Immature natural killer cell (primary cell): ENCODE measurements around the gene SGIP1. TPM values are rescaled to one million over a fixed set of nuclear protein-coding genes. Genes with fewer than 3 reads are reported as not detected.

ENCODE experiments used
- DNase-seq, 3 donors: peaks; one replicate each; pipeline ENCODE4 v3.0.0; 2022; ENCODE audit warnings: mixed read lengths in 1 of 3
- H3K27ac Mint-ChIP-seq, 6 donors: one replicate each; pipeline ENCODE4 v1.8.0; 2020; ENCODE audit warnings: mixed read lengths in 6 of 6, mild to moderate bottlenecking in 5 of 6, inconsistent platforms in 4 of 6, moderate library complexity in 3 of 6
- H3K27me3 Mint-ChIP-seq, 3 donors: one replicate each; pipeline ENCODE4 v1.8.0; 2020 to 2021; ENCODE audit warnings: low read depth in 3 of 3, mild to moderate bottlenecking in 3 of 3, mixed read lengths in 3 of 3, moderate library complexity in 3 of 3, inconsistent platforms in 1 of 3
- H3K36me3 Mint-ChIP-seq, 3 donors: one replicate each; pipeline ENCODE4 v1.8.0; 2020; ENCODE audit warnings: mixed read lengths in 3 of 3, inconsistent platforms in 2 of 3, mild to moderate bottlenecking in 2 of 3
- H3K4me1 Mint-ChIP-seq, 2 donors: one replicate each; pipeline ENCODE4 v1.8.0; 2020; ENCODE audit warnings: inconsistent platforms in 2 of 2, mild to moderate bottlenecking in 2 of 2, mixed read lengths in 2 of 2, moderate library complexity in 1 of 2
- H3K4me3 Mint-ChIP-seq, 5 donors: one replicate each; pipeline ENCODE4 v1.8.0; 2020; ENCODE audit warnings: mild to moderate bottlenecking in 5 of 5, mixed read lengths in 5 of 5, inconsistent platforms in 3 of 5, moderate library complexity in 3 of 5
- H3K9me3 Mint-ChIP-seq, 6 donors: one replicate each; pipeline ENCODE4 v1.8.0; 2020; ENCODE audit warnings: mild to moderate bottlenecking in 6 of 6, mixed read lengths in 6 of 6, inconsistent platforms in 4 of 6, moderate library complexity in 3 of 6
- polyA plus RNA-seq, 3 donors: library from polyadenylated mRNA; unstranded; fragments of 300-500 nt; fragmentation: Illumina TruSeq; gene quantifications; one replicate each; pipeline ENCODE4 v1.2.3, GENCODE V29; 2021

The SGIP1 gene
- polyA plus RNA-seq, 3 donors from 2014 or later, result not detected

- no peak overlapping the region for H3K4me3 Mint-ChIP-seq
- peaks cover 0 to 1% (median 0%) of the 10 kb centered on the region in 3 donors for H3K27me3 Mint-ChIP-seq
- H3K27ac Mint-ChIP-seq, result no peak overlapping the region
- H3K4me1 Mint-ChIP-seq, result no peaks in the 10 kb centered on the region
- H3K9me3 Mint-ChIP-seq, result peaks cover 0 to 3% (median 0%) of the 10 kb centered on the region in 6 donors
- H3K36me3 Mint-ChIP-seq, result no peaks in the 10 kb centered on the region
- no peak for DNase-seq
Measured at GRCh38 chr1:66505671-66506392, 28.1 kb upstream of the SGIP1 start.

GRCh38 chr1:66506393-66506687, 27.6 kb upstream of the SGIP1 start:
- Mint-ChIP-seq H3K9me3 (peaks cover 0 to 3% (median 0%) of the 10 kb centered on the region in 6 donors), H3K4me3 (no peak overlapping the region), H3K27ac (no peak overlapping the region), H3K27me3 (peaks cover 0 to 1% (median 0%) of the 10 kb centered on the region in 3 donors), H3K4me1 (no peaks in the 10 kb centered on the region), H3K36me3 (no peaks in the 10 kb centered on the region)
- no peak for DNase-seq

DNA sequence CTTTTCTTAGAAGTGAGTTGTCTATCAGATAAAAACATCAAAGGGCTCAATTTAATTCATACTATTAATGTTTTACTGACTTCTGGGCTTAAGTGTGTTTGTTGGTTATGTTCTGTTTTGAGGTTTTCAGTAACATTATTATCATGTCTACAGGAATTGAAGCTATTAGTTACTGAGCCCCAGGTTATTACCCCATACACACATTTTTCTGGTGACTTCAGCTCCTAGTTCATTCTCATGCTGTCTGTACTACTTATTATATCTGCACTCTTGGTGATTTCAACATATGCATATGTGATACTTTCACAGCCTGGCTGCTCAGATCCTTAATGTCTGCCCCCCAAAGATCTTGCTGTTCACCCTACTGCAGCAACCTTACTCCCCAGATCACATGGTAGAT, 27.0 kb upstream of the SGIP1 start:
- no peak for DNase-seq
- H3K9me3 Mint-ChIP-seq, result peaks cover 0 to 3% (median 0%) of the 10 kb centered on the region in 6 donors
- H3K27ac Mint-ChIP-seq, result no peak overlapping the region
- H3K36me3 Mint-ChIP-seq, result no peaks in the 10 kb centered on the region
- no peaks in the 10 kb centered on the region for H3K27me3 Mint-ChIP-seq
- H3K4me3 Mint-ChIP-seq, result no peak overlapping the region
- no peaks in the 10 kb centered on the region for H3K4me1 Mint-ChIP-seq

DNA sequence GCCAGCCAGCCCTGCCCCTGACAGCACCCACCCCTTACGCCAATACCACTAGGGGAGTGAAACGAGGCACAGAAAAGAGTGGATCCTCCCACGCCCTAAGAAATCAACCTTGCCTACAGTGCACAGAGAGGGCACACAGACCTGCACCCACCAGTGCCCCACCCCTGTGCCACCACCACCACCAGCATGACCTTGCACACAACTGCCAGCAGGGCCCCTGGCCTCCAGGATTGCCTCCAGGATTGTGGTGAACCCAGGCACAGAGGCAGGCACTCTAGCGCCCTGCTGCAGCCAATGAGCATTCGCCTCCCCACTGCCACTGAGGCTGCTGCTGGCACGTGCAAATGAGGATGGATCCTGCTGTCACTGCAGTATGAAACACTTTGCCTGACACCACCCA, 23.5 kb upstream of the SGIP1 start:
- H3K36me3 Mint-ChIP-seq, result no peaks in the 10 kb centered on the region
- no peak overlapping the region for H3K27ac Mint-ChIP-seq
- H3K9me3 Mint-ChIP-seq, result peaks cover 0 to 7% (median 0%) of the 10 kb centered on the region in 6 donors
- H3K4me1 Mint-ChIP-seq, result no peaks in the 10 kb centered on the region
- no peak overlapping the region for H3K4me3 Mint-ChIP-seq
- no peak for DNase-seq
- H3K27me3 Mint-ChIP-seq, result peaks cover 0 to 8% (median 2%) of the 10 kb centered on the region in 3 donors

DNA sequence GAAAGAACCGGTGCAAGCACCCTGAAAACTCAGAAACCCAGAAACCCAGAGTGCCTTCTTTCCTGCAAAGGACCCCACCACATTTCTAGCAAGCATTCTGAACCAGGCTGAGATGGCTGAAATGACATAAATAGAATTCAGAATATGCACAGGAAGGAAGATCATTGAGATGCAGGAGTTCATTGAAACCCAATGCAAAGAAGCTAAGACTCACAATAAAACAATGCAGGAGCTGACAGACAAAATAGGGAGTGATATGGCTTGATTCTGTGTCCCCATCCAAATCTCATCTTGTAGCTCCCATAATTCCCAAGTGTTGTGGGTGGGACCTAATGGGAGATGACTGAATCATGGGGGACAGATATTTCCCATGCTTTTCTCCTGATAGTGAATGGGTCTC, 22.8 kb upstream of the SGIP1 start:
- Mint-ChIP-seq H3K4me3 (no peak overlapping the region), H3K4me1 (no peaks in the 10 kb centered on the region), H3K36me3 (no peaks in the 10 kb centered on the region), H3K27ac (no peak overlapping the region), H3K9me3 (peaks cover 0 to 7% (median 0%) of the 10 kb centered on the region in 6 donors), H3K27me3 (peaks cover 2 to 8% (median 2%) of the 10 kb centered on the region in 3 donors)
- DNase-seq, result no peak

DNA sequence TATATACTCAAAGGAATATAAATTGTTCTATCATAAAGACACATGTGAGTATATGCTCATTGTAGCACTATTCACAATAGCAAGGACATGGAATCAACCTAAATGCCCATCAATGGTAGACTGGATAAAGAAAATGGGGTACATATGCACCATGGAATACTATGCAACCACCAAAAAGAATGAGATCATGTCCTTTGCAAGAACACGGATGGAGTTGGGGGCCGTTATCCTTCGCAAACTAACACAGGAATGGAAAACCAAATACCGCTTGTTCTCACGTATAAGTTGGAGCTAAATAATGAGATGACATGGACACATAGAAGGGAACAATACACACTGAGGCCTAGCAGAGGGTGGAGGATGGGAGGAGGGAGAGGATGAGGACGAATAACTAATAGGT, 16.0 kb upstream of the SGIP1 start:
- Mint-ChIP-seq H3K27me3 (peaks cover 0 to 8% (median 2%) of the 10 kb centered on the region in 3 donors), H3K4me1 (no peaks in the 10 kb centered on the region), H3K27ac (no peak overlapping the region), H3K9me3 (peaks cover 0 to 7% (median 0%) of the 10 kb centered on the region in 6 donors), H3K4me3 (no peak overlapping the region), H3K36me3 (no peaks in the 10 kb centered on the region)
- no peak for DNase-seq

GRCh38 chr1:66518654-66519053, 15.3 kb upstream of the SGIP1 start:
- DNase-seq, result no peak
- H3K4me1 Mint-ChIP-seq, result no peaks in the 10 kb centered on the region
- H3K9me3 Mint-ChIP-seq, result peaks cover 0 to 7% (median 0%) of the 10 kb centered on the region in 6 donors
- peaks cover 0 to 4% (median 2%) of the 10 kb centered on the region in 3 donors for H3K27me3 Mint-ChIP-seq
- H3K27ac Mint-ChIP-seq, result no peak overlapping the region
- H3K36me3 Mint-ChIP-seq, result no peaks in the 10 kb centered on the region
- no peak overlapping the region for H3K4me3 Mint-ChIP-seq

DNA sequence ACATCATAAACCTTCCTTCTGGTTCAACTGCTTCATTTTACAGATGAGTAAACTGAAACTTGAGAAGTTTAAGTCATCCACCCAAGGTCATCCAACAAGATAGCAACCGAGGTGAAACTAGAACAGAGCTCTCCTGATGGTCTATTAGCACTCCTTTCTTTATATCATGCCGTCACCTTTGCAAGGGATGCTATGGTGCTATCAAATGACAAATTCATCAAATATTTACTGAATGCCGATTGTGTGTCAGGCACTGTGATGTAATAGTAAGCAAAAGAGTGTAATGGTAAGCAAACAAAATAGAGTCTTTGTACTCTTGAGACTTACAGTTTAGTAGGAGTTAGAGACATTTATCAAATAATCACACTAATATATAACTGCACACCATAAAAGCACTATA, 14.0 kb upstream of the SGIP1 start:
- H3K27me3 Mint-ChIP-seq, result peaks cover 0 to 2% (median 0%) of the 10 kb centered on the region in 3 donors
- H3K9me3 Mint-ChIP-seq, result peaks cover 0 to 5% (median 0%) of the 10 kb centered on the region in 6 donors
- no peak overlapping the region for H3K4me3 Mint-ChIP-seq
- no peaks in the 10 kb centered on the region for H3K36me3 Mint-ChIP-seq
- no peak for DNase-seq
- no peaks in the 10 kb centered on the region for H3K4me1 Mint-ChIP-seq
- no peak overlapping the region for H3K27ac Mint-ChIP-seq

- DNase-seq, result no peak
- H3K4me1 Mint-ChIP-seq, result no peaks in the 10 kb centered on the region
- H3K9me3 Mint-ChIP-seq, result peaks cover 0 to 3% (median 0%) of the 10 kb centered on the region in 6 donors
- H3K4me3 Mint-ChIP-seq, result no peak overlapping the region
- H3K27me3 Mint-ChIP-seq, result peaks cover 0 to 2% (median 0%) of the 10 kb centered on the region in 3 donors
- H3K36me3 Mint-ChIP-seq, result no peaks in the 10 kb centered on the region
- H3K27ac Mint-ChIP-seq, result no peak overlapping the region
Measured at GRCh38 chr1:66520655-66521054, 13.3 kb upstream of the SGIP1 start.

DNA sequence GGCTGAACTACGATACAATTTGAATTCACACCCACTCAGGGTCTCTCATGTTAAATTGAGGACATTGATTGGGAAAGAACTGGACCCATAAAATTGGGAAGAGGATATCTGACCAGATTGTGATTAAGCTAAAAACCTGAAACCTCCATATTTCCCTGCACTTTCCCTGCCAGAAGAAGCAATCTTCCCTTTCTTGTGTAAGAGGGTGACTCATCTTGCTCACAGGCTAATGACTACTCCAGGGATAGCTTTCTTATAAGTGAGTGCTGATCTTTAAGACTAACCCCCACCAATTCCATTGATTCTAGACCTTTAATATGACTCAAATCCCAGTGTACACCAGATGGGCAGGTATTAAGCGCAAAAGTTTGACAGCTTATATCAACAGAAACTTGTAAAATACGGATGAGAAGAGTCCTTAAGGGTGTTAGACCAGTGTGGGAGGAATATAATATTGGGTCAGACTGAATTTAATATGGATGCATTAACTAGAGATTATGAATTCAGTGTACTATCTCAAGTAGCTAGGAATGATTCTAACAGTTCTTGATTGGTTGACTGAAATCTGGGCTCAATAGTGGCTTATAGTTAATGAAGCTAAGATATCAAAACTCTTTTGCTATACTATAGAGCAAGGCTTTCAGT, 12.1 kb upstream of the SGIP1 start:
- no peaks in the 10 kb centered on the region for H3K4me1 Mint-ChIP-seq
- H3K9me3 Mint-ChIP-seq, result peaks cover 0 to 3% (median 0%) of the 10 kb centered on the region in 6 donors
- no peak for DNase-seq
- H3K27ac Mint-ChIP-seq, result no peak overlapping the region
- H3K4me3 Mint-ChIP-seq, result no peak overlapping the region
- H3K36me3 Mint-ChIP-seq, result no peaks in the 10 kb centered on the region
- peaks cover 0 to 1% (median 0%) of the 10 kb centered on the region in 3 donors for H3K27me3 Mint-ChIP-seq

DNA sequence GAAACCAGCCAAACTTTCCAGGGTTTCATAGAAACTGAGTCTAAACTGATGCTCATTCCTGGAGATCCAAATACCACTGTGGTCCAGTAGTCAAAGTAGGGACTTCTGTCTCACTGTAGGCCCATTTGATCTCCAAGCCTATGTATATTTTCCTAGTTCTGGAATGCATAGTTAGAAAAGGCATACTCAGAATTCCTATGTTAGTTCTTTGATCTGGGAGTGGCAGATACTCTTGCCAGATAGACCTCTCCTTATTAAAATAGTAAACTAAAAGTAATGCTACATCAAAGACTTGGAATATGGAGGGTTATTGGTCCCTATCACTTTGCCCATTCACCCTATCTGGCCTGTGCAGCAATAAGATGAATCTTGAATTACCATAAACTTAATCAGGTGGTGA, 10.4 kb upstream of the SGIP1 start:
- Mint-ChIP-seq H3K27ac (no peak overlapping the region), H3K4me3 (no peak overlapping the region), H3K36me3 (no peaks in the 10 kb centered on the region), H3K9me3 (peaks cover 0 to 2% (median 0%) of the 10 kb centered on the region in 6 donors), H3K27me3 (peaks cover 0 to 1% (median 0%) of the 10 kb centered on the region in 3 donors), H3K4me1 (no peaks in the 10 kb centered on the region)
- no peak for DNase-seq

DNA sequence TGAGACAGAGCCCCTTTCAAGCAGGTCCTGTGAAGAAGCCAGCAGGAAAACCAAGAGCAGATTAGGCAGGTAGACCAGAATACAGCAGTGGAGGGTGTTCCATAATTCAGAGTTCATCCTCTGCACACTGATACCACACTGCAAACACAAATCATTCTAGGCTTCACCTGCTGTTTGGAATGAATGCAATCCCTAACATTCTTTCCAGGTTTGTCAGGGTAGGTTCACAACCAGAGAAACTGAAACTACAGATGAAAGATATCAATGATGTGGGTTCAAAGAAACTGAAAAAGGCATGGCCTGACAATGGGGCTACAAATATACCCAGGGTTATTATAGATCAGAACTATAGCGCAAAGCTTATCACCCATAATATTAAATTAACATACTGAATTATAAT, 8.9 kb upstream of the SGIP1 start:
- peaks cover 0 to 2% (median 0%) of the 10 kb centered on the region in 6 donors for H3K9me3 Mint-ChIP-seq
- no peak overlapping the region for H3K27ac Mint-ChIP-seq
- H3K36me3 Mint-ChIP-seq, result no peaks in the 10 kb centered on the region
- H3K4me1 Mint-ChIP-seq, result no peaks in the 10 kb centered on the region
- H3K4me3 Mint-ChIP-seq, result no peak overlapping the region
- peaks cover 0 to 3% (median 1%) of the 10 kb centered on the region in 3 donors for H3K27me3 Mint-ChIP-seq
- no peak for DNase-seq

DNA sequence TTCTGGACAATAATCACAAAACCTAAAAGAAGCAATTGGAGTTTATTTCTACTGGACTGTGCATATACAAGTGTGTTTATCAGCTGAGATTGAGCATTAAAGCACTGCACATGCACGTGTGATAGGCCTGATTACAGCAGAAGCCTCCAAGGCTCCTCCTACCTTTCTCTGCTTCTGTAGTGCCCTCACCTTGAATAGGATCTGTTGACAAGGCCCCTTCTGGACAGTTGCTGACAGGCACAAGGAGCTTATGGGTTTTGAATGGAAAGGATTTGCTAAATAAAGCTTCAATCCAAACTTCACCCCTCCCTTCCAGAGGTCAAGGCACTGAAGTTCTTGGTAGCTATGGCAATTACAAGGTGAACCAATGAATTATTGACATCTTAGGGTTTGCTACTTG, 7.9 kb upstream of the SGIP1 start:
- Mint-ChIP-seq H3K4me3 (no peak overlapping the region), H3K9me3 (peaks cover 0 to 2% (median 0%) of the 10 kb centered on the region in 6 donors), H3K4me1 (no peaks in the 10 kb centered on the region), H3K36me3 (no peaks in the 10 kb centered on the region), H3K27ac (no peak overlapping the region), H3K27me3 (peaks cover 0 to 3% (median 1%) of the 10 kb centered on the region in 3 donors)
- DNase-seq, result no peak

DNA sequence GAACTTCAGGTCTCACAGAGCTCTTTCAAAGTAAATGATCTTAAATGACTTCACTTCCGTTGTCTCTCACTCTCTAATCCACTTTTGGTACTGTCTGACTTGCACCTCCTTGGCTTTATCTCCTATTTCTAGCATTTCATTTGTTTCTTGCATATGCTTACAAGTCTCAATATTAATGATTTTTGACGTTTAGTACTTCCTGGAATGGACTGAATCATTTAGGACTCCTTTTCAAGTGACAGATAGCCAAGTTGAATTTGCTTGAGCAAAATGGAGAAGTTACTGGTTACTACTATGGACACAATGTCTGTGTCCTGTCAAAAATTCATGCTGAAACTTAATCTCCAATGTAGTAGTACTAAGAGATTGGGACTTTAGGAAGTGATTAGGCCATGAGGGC, 7.0 kb upstream of the SGIP1 start:
- Mint-ChIP-seq H3K27ac (no peak overlapping the region), H3K9me3 (peaks cover 0 to 6% (median 0%) of the 10 kb centered on the region in 6 donors), H3K4me1 (no peaks in the 10 kb centered on the region), H3K36me3 (no peaks in the 10 kb centered on the region), H3K4me3 (no peak overlapping the region), H3K27me3 (peaks cover 0 to 6% (median 4%) of the 10 kb centered on the region in 3 donors)
- DNase-seq, result no peak
